SK-N-MC (cell line): ENCODE measurements around the gene PRR20G.

Source experiments
- EZH2 ChIP-seq: fragments of 200-600 bp; sonication (generic); IDR thresholded peaks from one replicate; pipeline ENCODE4 v1.6.1; 2017; ENCODE audit warnings: antibody characterized with exemption
- FOXP2 ChIP-seq: optimal IDR thresholded peaks from 2 replicates; pipeline ENCODE3; 2011; ENCODE audit warnings: mild to moderate bottlenecking, moderate library complexity; ENCODE audit not compliant: insufficient read depth; ENCODE audit errors: extremely low read length, control extremely low read depth
- POLR2AphosphoS5 ChIP-seq: IDR thresholded peaks from 2 replicates; pipeline ENCODE4 v1.6.1; 2012; ENCODE audit warnings: mild to moderate bottlenecking, low read depth, low read length, borderline replicate concordance

- TF ChIP-seq POLR2AphosphoS5 (no peak), EZH2 (no peak), FOXP2 (no peak)
Observed at GRCh38 chr3:127266186-127266585, 21.7 kb downstream of the PRR20G start.
